Measurements from ENCODE around the gene POLR3H. TPM values are rescaled to one million over a fixed set of nuclear protein-coding genes. Genes with fewer than 3 reads are reported as not detected.
"Not testable (repeated sequence)": the region's sequence is repeated elsewhere in the genome, so short reads cannot be mapped to it uniquely, and the experiment has no call there.

Gene POLR3H
- total RNA-seq, 2 donors from 2014 or later = 27.8 to 29.1 TPM

GRCh38 chr22:41573677-41574076 lies 29.4 kb upstream of the POLR3H start:
- WGBS = 80% methylated on average over 11 of the region's 11 CpGs
- TF ChIP-seq POLR2AphosphoS5 (IDR thresholded peaks at IDR 0.05) (no peak), POLR2A (IDR thresholded peaks at IDR 0.05) (no peak)
- TF ChIP-seq, protein P1, sequence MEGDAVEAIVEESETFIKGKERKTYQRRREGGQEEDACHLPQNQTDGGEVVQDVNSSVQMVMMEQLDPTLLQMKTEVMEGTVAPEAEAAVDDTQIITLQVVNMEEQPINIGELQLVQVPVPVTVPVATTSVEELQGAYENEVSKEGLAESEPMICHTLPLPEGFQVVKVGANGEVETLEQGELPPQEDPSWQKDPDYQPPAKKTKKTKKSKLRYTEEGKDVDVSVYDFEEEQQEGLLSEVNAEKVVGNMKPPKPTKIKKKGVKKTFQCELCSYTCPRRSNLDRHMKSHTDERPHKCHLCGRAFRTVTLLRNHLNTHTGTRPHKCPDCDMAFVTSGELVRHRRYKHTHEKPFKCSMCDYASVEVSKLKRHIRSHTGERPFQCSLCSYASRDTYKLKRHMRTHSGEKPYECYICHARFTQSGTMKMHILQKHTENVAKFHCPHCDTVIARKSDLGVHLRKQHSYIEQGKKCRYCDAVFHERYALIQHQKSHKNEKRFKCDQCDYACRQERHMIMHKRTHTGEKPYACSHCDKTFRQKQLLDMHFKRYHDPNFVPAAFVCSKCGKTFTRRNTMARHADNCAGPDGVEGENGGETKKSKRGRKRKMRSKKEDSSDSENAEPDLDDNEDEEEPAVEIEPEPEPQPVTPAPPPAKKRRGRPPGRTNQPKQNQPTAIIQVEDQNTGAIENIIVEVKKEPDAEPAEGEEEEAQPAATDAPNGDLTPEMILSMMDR (IDR thresholded peaks at IDR 0.05) = no peak
- Histone ChIP-seq H3K36me3 (peaks cover 0 to 4% of the 10 kb centered on the region in 2 donors), H3K27ac (no peak overlapping the region), H3K27me3 (replicated peaks; ENCODE audit: insufficient read depth) (no peaks in the 10 kb centered on the region), H3K4me1 (replicated peaks) (no peaks in the 10 kb centered on the region), H3K9me3 (no peaks in the 10 kb centered on the region), H3K4me3 (no peak overlapping the region)
- intact Hi-C loops (cut with DNase I) = no loop called here
- no peak for DNase-seq (ENCODE audit: low spot score)

DNA sequence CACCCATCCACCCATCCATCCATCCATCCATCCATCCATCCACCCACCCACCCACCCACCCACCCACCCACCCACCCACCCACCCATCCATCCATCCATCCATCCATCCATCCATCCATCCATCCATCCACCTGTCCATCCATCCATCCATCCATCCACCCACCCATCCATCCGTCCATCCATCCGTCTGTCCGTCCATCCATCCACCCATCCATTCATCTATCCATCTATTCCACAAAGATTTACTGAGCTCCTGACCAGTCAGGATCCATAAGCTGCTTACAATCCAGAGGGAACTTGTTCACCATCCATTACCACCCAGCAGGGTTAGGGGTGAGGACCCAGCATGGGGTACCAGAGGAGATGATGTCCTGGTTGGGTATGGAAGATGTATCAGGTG lies 28.0 kb upstream of the POLR3H start:
- H3K36me3 ChIP-seq; H3K4me3 ChIP-seq; H3K9me3 ChIP-seq; H3K27ac ChIP-seq; intact Hi-C loops (cut with DNase I); H3K4me1 ChIP-seq (replicated peaks); DNase-seq (ENCODE audit: low spot score); H3K27me3 ChIP-seq (replicated peaks; ENCODE audit: insufficient read depth): not testable (repeated sequence)
- WGBS = 94% methylated on average over 3 of the region's 3 CpGs

GRCh38 chr22:41571786-41572185 lies 27.5 kb upstream of the POLR3H start:
- Histone ChIP-seq H3K9me3 (no peaks in the 10 kb centered on the region), H3K36me3 (no peaks in the 10 kb centered on the region), H3K27ac (no peak overlapping the region), H3K4me3 (no peak overlapping the region), H3K4me1 (replicated peaks) (no peaks in the 10 kb centered on the region), H3K27me3 (replicated peaks; ENCODE audit: insufficient read depth) (no peaks in the 10 kb centered on the region)
- 98% methylated on average over 14 of the region's 14 CpGs for WGBS
- intact Hi-C loops (cut with DNase I) = no loop called here
- no peak for DNase-seq (ENCODE audit: low spot score)
- TF ChIP-seq POLR2A (IDR thresholded peaks at IDR 0.05) = no peak
- TF ChIP-seq, protein P1 (IDR thresholded peaks at IDR 0.05) = no peak
- no peak for TF ChIP-seq POLR2AphosphoS5 (IDR thresholded peaks at IDR 0.05)

- intact Hi-C loops (cut with DNase I) = no loop called here
- Histone ChIP-seq H3K4me1 (replicated peaks) (no peaks in the 10 kb centered on the region), H3K9me3 (no peaks in the 10 kb centered on the region), H3K27ac (no peak overlapping the region), H3K27me3 (replicated peaks; ENCODE audit: insufficient read depth) (no peaks in the 10 kb centered on the region), H3K4me3 (no peak overlapping the region), H3K36me3 (no peaks in the 10 kb centered on the region)
- no peak for TF ChIP-seq POLR2A (IDR thresholded peaks at IDR 0.05)
- 74% methylated on average over 3 of the region's 3 CpGs for WGBS
- no peak for DNase-seq (ENCODE audit: low spot score)
These were observed 26.0 kb upstream of the POLR3H start for GRCh38 chr22:41570221-41570620.

- Histone ChIP-seq H3K4me3 (no peak overlapping the region), H3K36me3 (no peaks in the 10 kb centered on the region), H3K27ac (no peak overlapping the region), H3K4me1 (replicated peaks) (no peaks in the 10 kb centered on the region), H3K27me3 (replicated peaks; ENCODE audit: insufficient read depth) (no peaks in the 10 kb centered on the region), H3K9me3 (no peaks in the 10 kb centered on the region)
- 59% methylated on average over 7 of the region's 7 CpGs for WGBS
- TF ChIP-seq POLR2AphosphoS5 (IDR thresholded peaks at IDR 0.05) (no peak), POLR2A (IDR thresholded peaks at IDR 0.05) (no peak)
- TF ChIP-seq, protein P1 (IDR thresholded peaks at IDR 0.05) = no peak
- intact Hi-C loops (cut with DNase I) = no loop called here
- no peak for DNase-seq (ENCODE audit: low spot score)
These were observed 24.5 kb upstream of the POLR3H start for GRCh38 chr22:41568811-41569210.

DNA sequence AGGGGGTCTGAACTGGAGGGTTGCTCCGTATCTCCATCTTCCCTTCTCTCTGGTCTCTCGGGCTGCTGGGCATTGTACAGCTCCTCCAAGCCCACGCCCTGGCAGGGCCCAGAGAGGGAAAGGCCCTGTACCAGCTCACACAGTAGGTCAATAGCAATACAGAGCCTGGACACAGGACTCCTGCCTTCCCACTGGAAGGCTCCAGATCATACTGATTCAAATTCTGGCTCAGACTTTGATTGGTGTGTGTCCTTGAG lies 23.2 kb upstream of the POLR3H start:
- Histone ChIP-seq H3K4me3 (no peak overlapping the region), H3K9me3 (no peaks in the 10 kb centered on the region)
- DNase-seq (ENCODE audit: low spot score) = no peak

More for the DNA sequence above, 23.2 kb upstream of the POLR3H start:
- no peaks in the 10 kb centered on the region for H3K4me1 ChIP-seq (replicated peaks)
- H3K27me3 ChIP-seq (replicated peaks; ENCODE audit: insufficient read depth) = no peaks in the 10 kb centered on the region
- H3K27ac ChIP-seq = no peak overlapping the region
- intact Hi-C loops (cut with DNase I) = no loop called here
- no peaks in the 10 kb centered on the region for H3K36me3 ChIP-seq
- WGBS = 62% methylated on average over 3 of the region's 3 CpGs
- TF ChIP-seq POLR2AphosphoS5 (IDR thresholded peaks at IDR 0.05) = no peak
- TF ChIP-seq, protein P1 (IDR thresholded peaks at IDR 0.05) = no peak
- TF ChIP-seq POLR2A (IDR thresholded peaks at IDR 0.05) = no peak
